ENCODE measurements around the gene FDXACB1. TPM values are rescaled to one million over a fixed set of nuclear protein-coding genes. Genes with fewer than 3 reads are reported as not detected.
A peak's percentile ranks its signal among the peaks of the same experiment; 100 is the strongest.

FDXACB1 gene
- 1 to 10 TPM; 2.0 to 4.0 (median 3.3) TPM for total RNA-seq
- total RNA-seq (2013) = 5.3 TPM

- intact Hi-C loops (cut with micrococcal nuclease) = loop anchor here (1.0 to 2.0 kb wide), 6 partner anchors 8 to 207 kb away; partner anchors contain the start of genes ALG9, PPP2R1B, SDHD and TIMM8B
- Mint-ChIP-seq H3K27ac (peak within 1 kb of the TSS; percentile 98 to 100), H3K36me3 (no peaks in the 10 kb centered on the region), H3K4me1 (peaks cover 19 to 24% of the 10 kb centered on the region in 2 donors), H3K9me3 (no peaks in the 10 kb centered on the region), H3K27me3 (ENCODE audit: low read depth in 2 of 2) (no peaks in the 10 kb centered on the region), H3K4me3 (peak within 1 kb of the TSS; percentile 99)
- no peaks in the 10 kb centered on the region for H3K27me3 ChIP-seq (ENCODE audit: control insufficient read depth, insufficient read depth, low read length)
- no peaks in the 10 kb centered on the region for H3K9me3 ChIP-seq (ENCODE audit: control insufficient read depth, insufficient read depth, low read length)
- peaks cover 13% of the 10 kb centered on the region for H3K4me1 ChIP-seq (ENCODE audit: control insufficient read depth, insufficient read depth, low read length)
- H3K36me3 ChIP-seq (ENCODE audit: control insufficient read depth, insufficient read depth, low read length) = peaks cover 3% of the 10 kb centered on the region
- DNase-seq = peak; percentile 94 to 98
- peak; percentile 87 to 94 (median 87) for ATAC-seq
- under 1% methylated on average over 55 of the region's 55 CpGs for WGBS (ENCODE audit: insufficient coverage)
- peak within 1 kb of the TSS; percentile 99 for H3K27ac ChIP-seq (ENCODE audit: low read length)
- peak within 1 kb of the TSS; percentile 78 for H3K4me3 ChIP-seq (ENCODE audit: low read length)
- TF ChIP-seq, protein P1, sequence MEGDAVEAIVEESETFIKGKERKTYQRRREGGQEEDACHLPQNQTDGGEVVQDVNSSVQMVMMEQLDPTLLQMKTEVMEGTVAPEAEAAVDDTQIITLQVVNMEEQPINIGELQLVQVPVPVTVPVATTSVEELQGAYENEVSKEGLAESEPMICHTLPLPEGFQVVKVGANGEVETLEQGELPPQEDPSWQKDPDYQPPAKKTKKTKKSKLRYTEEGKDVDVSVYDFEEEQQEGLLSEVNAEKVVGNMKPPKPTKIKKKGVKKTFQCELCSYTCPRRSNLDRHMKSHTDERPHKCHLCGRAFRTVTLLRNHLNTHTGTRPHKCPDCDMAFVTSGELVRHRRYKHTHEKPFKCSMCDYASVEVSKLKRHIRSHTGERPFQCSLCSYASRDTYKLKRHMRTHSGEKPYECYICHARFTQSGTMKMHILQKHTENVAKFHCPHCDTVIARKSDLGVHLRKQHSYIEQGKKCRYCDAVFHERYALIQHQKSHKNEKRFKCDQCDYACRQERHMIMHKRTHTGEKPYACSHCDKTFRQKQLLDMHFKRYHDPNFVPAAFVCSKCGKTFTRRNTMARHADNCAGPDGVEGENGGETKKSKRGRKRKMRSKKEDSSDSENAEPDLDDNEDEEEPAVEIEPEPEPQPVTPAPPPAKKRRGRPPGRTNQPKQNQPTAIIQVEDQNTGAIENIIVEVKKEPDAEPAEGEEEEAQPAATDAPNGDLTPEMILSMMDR (IDR thresholded peaks at IDR 0.05) = peak; percentile 99
Measured at GRCh38 chr11:111878849-111879636, at the start of gene FDXACB1, which contains the start of gene CFAP68. Gene FDXACB1, minus strand, starts transcription at chr11:111879165. Its CDS starts 33 bp downstream, at chr11:111879132. Gene CFAP68, plus strand, starts transcription at chr11:111879541. Its CDS starts 20 bp downstream, at chr11:111879561.

GRCh38 chr11:111926505-111927391, 47.8 kb upstream of the FDXACB1 start:
- TF ChIP-seq, protein P1 (IDR thresholded peaks at IDR 0.05) = no peak
- DNase-seq (peak; percentile 96 to 97), ATAC-seq (peak; percentile 88 to 96 (median 89))
- H3K27me3 Mint-ChIP-seq (ENCODE audit: low read depth in 2 of 2) = peaks cover 8 to 18% of the 10 kb centered on the region in 2 donors
- peak overlapping the region; percentile 88 for H3K4me3 Mint-ChIP-seq
- intact Hi-C loops (cut with micrococcal nuclease) = loop anchor here (1.0 to 2.0 kb wide), 3 partner anchors 47 to 160 kb away; partner anchors contain the start of genes CFAP68, DLAT, FDXACB1 and SDHD
- H3K9me3 ChIP-seq (ENCODE audit: control insufficient read depth, insufficient read depth, low read length) = no peaks in the 10 kb centered on the region
- peak overlapping the region; percentile 46 for H3K4me3 ChIP-seq (ENCODE audit: low read length)
- H3K27ac ChIP-seq (ENCODE audit: low read length) = peak overlapping the region; percentile 82
- H3K27ac Mint-ChIP-seq = peak overlapping the region; percentile 79 to 94
- under 1% methylated on average over 46 of the region's 47 CpGs for WGBS (ENCODE audit: insufficient coverage)
- no peaks in the 10 kb centered on the region for H3K27me3 ChIP-seq (ENCODE audit: control insufficient read depth, insufficient read depth, low read length)
- no peaks in the 10 kb centered on the region for H3K36me3 Mint-ChIP-seq
- H3K4me1 Mint-ChIP-seq = peaks cover 5 to 18% of the 10 kb centered on the region in 2 donors
- H3K9me3 Mint-ChIP-seq = no peaks in the 10 kb centered on the region
- peaks cover 15% of the 10 kb centered on the region for H3K4me1 ChIP-seq (ENCODE audit: control insufficient read depth, insufficient read depth, low read length)
- H3K36me3 ChIP-seq (ENCODE audit: control insufficient read depth, insufficient read depth, low read length) = no peaks in the 10 kb centered on the region

- DNase-seq (peak in 1 of 2 donors; percentile 17), ATAC-seq (no peak)
- Histone ChIP-seq H3K36me3 (ENCODE audit: control insufficient read depth, insufficient read depth, low read length) (no peaks in the 10 kb centered on the region), H3K4me3 (ENCODE audit: low read length) (no peak overlapping the region), H3K9me3 (ENCODE audit: control insufficient read depth, insufficient read depth, low read length) (no peaks in the 10 kb centered on the region), H3K27me3 (ENCODE audit: control insufficient read depth, insufficient read depth, low read length) (no peaks in the 10 kb centered on the region), H3K4me1 (ENCODE audit: control insufficient read depth, insufficient read depth, low read length) (peaks cover 15% of the 10 kb centered on the region), H3K27ac (ENCODE audit: low read length) (peak overlapping the region; percentile 82)
- no peaks in the 10 kb centered on the region for H3K36me3 Mint-ChIP-seq
- H3K27me3 Mint-ChIP-seq (ENCODE audit: low read depth in 2 of 2) = peaks cover 9 to 18% of the 10 kb centered on the region in 2 donors
- no peaks in the 10 kb centered on the region for H3K9me3 Mint-ChIP-seq
- H3K4me1 Mint-ChIP-seq = peaks cover 5 to 18% of the 10 kb centered on the region in 2 donors
- WGBS (ENCODE audit: insufficient coverage) = 99% methylated on average over 16 of the region's 16 CpGs
- intact Hi-C loops (cut with micrococcal nuclease) = loop anchor here (1.0 to 2.0 kb wide), 3 partner anchors 47 to 161 kb away; partner anchors contain the start of genes CFAP68, DLAT, FDXACB1 and SDHD
- peak overlapping the region; percentile 79 to 94 for H3K27ac Mint-ChIP-seq
- peak overlapping the region; percentile 69 for H3K4me3 Mint-ChIP-seq
- TF ChIP-seq, protein P1 (IDR thresholded peaks at IDR 0.05) = no peak
Measured at GRCh38 chr11:111925953-111926352, 47.0 kb upstream of the FDXACB1 start.

Measured in natural killer cell (primary cell).